DOHH2 (cell line): Measurements from ENCODE around the gene CARMIL1.

Experiments used
- H3F3A ChIP-seq: fragments of 200-600 bp; sonication (generic), shearing (Covaris generic); 2 replicates; pipeline ENCODE4 v1.6.0; 2016; ENCODE audit warnings: antibody characterized with exemption, mild to moderate bottlenecking; ENCODE audit not compliant: control insufficient read depth, insufficient read depth
- H3K27ac ChIP-seq: fragments of 200-600 bp; sonication (generic); 2 replicates; pipeline ENCODE4 v1.5.1; 2014; ENCODE audit warnings: low read depth, mild to moderate bottlenecking, low read length, moderate library complexity
- H3K27me3 ChIP-seq: fragments of 200-600 bp; sonication (generic); 2 replicates; pipeline ENCODE4 v1.6.1; 2014; ENCODE audit warnings: mild to moderate bottlenecking, low read length, mixed read lengths; ENCODE audit not compliant: control insufficient read depth
- H3K36me3 ChIP-seq: fragments of 200-600 bp; sonication (generic); 2 replicates; pipeline ENCODE4 v1.6.1; 2014; ENCODE audit warnings: mild to moderate bottlenecking, low read length, moderate library complexity, mixed read lengths; ENCODE audit not compliant: control insufficient read depth
- H3K4me1 ChIP-seq: fragments of 200-600 bp; sonication (generic); 2 replicates; pipeline ENCODE4 v1.6.1; 2014; ENCODE audit warnings: mild to moderate bottlenecking, low read length, mixed read lengths; ENCODE audit not compliant: control insufficient read depth
- H3K4me2 ChIP-seq: fragments of 200-600 bp; sonication (generic); 2 replicates; pipeline ENCODE4 v1.6.0; 2014; ENCODE audit warnings: mild to moderate bottlenecking, low read length, moderate library complexity
- H3K4me3 ChIP-seq: fragments of 200-600 bp; sonication (generic); 2 replicates; pipeline ENCODE4 v1.5.1; 2014; ENCODE audit warnings: mild to moderate bottlenecking, low read length, mixed read lengths
- H3K79me2 ChIP-seq: fragments of 200-600 bp; sonication (generic); 2 replicates; pipeline ENCODE4 v1.6.1; 2014; ENCODE audit warnings: mild to moderate bottlenecking, low read length, mixed read lengths; ENCODE audit not compliant: control insufficient read depth
- H3K9me2 ChIP-seq: fragments of 200-600 bp; sonication (generic); replicated peaks from 2 replicates; pipeline ENCODE4 v1.6.1; 2014; ENCODE audit warnings: mild to moderate bottlenecking, low read length, mixed read lengths; ENCODE audit not compliant: control insufficient read depth
- H3K9me3 ChIP-seq: fragments of 200-600 bp; sonication (generic); 2 replicates; pipeline ENCODE4 v1.6.1; 2014; ENCODE audit warnings: antibody characterized with exemption, low read length, mixed read lengths; ENCODE audit not compliant: control insufficient read depth, insufficient read depth
- H4K20me1 ChIP-seq: fragments of 200-600 bp; sonication (generic); 2 replicates; pipeline ENCODE4 v1.6.0; 2014; ENCODE audit warnings: low read depth, mild to moderate bottlenecking, antibody characterized with exemption, low read length, moderate library complexity; ENCODE audit not compliant: control insufficient read depth, insufficient read depth
- CTCF ChIP-seq: fragments of 200-600 bp; sonication (generic); IDR thresholded peaks from one replicate; pipeline ENCODE4 v1.5.1; 2014; ENCODE audit warnings: antibody characterized with exemption, mild to moderate bottlenecking, low read depth, low read length; ENCODE audit not compliant: poor library complexity, severe bottlenecking
- EZH2phosphoT487 ChIP-seq: fragments of 200-600 bp; sonication (generic); IDR thresholded peaks from 2 replicates; pipeline ENCODE4 v1.6.1; 2017; ENCODE audit warnings: borderline replicate concordance, mild to moderate bottlenecking, antibody characterized with exemption, low read length, moderate library complexity, mixed read lengths

CARMIL1 gene

DNA sequence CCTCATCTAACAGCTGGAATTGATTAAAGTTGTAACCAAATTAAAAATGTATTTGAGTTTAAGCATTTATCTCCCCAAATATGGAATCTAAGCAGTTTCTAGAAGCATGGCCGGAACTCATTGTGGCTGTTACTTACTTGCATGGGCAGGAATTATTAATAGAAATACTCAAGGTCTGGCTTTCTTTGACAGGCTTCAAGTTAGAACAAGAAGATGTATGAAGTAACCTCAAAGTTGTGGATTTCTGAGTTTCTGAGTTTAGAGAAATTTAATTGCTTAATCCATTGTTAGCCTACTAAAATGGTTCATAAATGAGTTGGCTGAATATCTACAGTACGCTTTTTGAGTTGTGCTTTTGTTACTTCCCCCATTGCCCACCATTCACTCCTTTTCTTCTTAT, 7.7 kb downstream of the CARMIL1 start:
- Histone ChIP-seq H3K4me2 (no peak overlapping the region), H3K9me3 (no peaks in the 10 kb centered on the region), H3K36me3 (peaks cover 9% of the 10 kb centered on the region; the same call in 1 of the 2 replicates), H3K4me3 (no peak overlapping the region), H3K27ac (no peak overlapping the region), H3K4me1 (peaks cover 6% of the 10 kb centered on the region), H3K9me2 (no peaks in the 10 kb centered on the region), H3K27me3 (no peaks in the 10 kb centered on the region), H3F3A (no peaks in the 10 kb centered on the region), H3K79me2 (peaks cover 40% of the 10 kb centered on the region), H4K20me1 (no peaks in the 10 kb centered on the region)
- TF ChIP-seq EZH2phosphoT487 = no peak
- no peak for TF ChIP-seq CTCF

- Histone ChIP-seq H3K79me2 (peaks cover 44% of the 10 kb centered on the region), H3F3A (no peaks in the 10 kb centered on the region), H4K20me1 (no peaks in the 10 kb centered on the region), H3K4me3 (no peak overlapping the region), H3K4me1 (peaks cover 6% of the 10 kb centered on the region), H3K36me3 (peaks cover 9% of the 10 kb centered on the region; the same call in 1 of the 2 replicates), H3K9me3 (no peaks in the 10 kb centered on the region), H3K27ac (no peak overlapping the region), H3K4me2 (no peak overlapping the region), H3K9me2 (no peaks in the 10 kb centered on the region), H3K27me3 (no peaks in the 10 kb centered on the region)
- no peak for TF ChIP-seq EZH2phosphoT487
- no peak for TF ChIP-seq CTCF
Observed at GRCh38 chr6:25287941-25288340, 8.8 kb downstream of the CARMIL1 start.

GRCh38 chr6:25288518-25288917, 9.3 kb downstream of the CARMIL1 start:
- Histone ChIP-seq H4K20me1 (no peaks in the 10 kb centered on the region), H3K4me2 (no peak overlapping the region), H3K36me3 (peaks cover 9% of the 10 kb centered on the region; the same call in 1 of the 2 replicates), H3F3A (no peaks in the 10 kb centered on the region), H3K9me2 (no peaks in the 10 kb centered on the region), H3K4me1 (peaks cover 6% of the 10 kb centered on the region), H3K9me3 (no peaks in the 10 kb centered on the region), H3K27me3 (no peaks in the 10 kb centered on the region), H3K27ac (no peak overlapping the region), H3K79me2 (peaks cover 43% of the 10 kb centered on the region), H3K4me3 (no peak overlapping the region)
- TF ChIP-seq EZH2phosphoT487 (no peak), CTCF (no peak)
